ENCODE data around the gene TMEM91.

The TMEM91 gene

GRCh38 chr19:41376241-41376997 lies at the start of gene TMEM91:
TSS of gene TMEM91 (plus strand) at chr19:41376533. CDS start at chr19:41378310, 1,777 bp downstream.
- no peaks in the 10 kb centered on the region for H4K20me1 ChIP-seq (ENCODE audit: control insufficient read depth, insufficient read depth, low read depth, low read length)
- no peaks in the 10 kb centered on the region for H3K9me2 ChIP-seq (replicated peaks; ENCODE audit: control insufficient read depth, low read length)
- H3K36me3 ChIP-seq (ENCODE audit: control insufficient read depth, low read length), result no peaks in the 10 kb centered on the region
- no peaks in the 10 kb centered on the region for H3K27me3 ChIP-seq (ENCODE audit: control insufficient read depth, low read length)
- H3F3A ChIP-seq (ENCODE audit: control insufficient read depth, insufficient read depth), result peaks cover 3% of the 10 kb centered on the region
- no peaks in the 10 kb centered on the region for H3K79me2 ChIP-seq (ENCODE audit: control insufficient read depth, low read length)
- no peaks in the 10 kb centered on the region for H3K9me3 ChIP-seq (ENCODE audit: control insufficient read depth, insufficient read depth, low read length)
- no peak within 1 kb of the TSS for H3K4me2 ChIP-seq (ENCODE audit: low read length)
- no peak within 1 kb of the TSS for H3K27ac ChIP-seq (ENCODE audit: low read depth, low read length)
- H3K4me1 ChIP-seq (ENCODE audit: control insufficient read depth, low read length), result peaks cover 11% of the 10 kb centered on the region
- H3K4me3 ChIP-seq (ENCODE audit: low read length), result no peak within 1 kb of the TSS
- TF ChIP-seq CTCF (IDR thresholded peaks at IDR 0.05; ENCODE audit: low read depth, low read length, poor library complexity, severe bottlenecking), result no peak
- TF ChIP-seq EZH2phosphoT487 (IDR thresholded peaks at IDR 0.05; ENCODE audit: borderline replicate concordance, low read length), result no peak

GRCh38 chr19:41327076-41327575 lies 49.2 kb upstream of the TMEM91 start:
- H3K27me3 ChIP-seq (ENCODE audit: control insufficient read depth, low read length), result no peaks in the 10 kb centered on the region
- TF ChIP-seq CTCF (IDR thresholded peaks at IDR 0.05; ENCODE audit: low read depth, low read length, poor library complexity, severe bottlenecking) (no peak), EZH2phosphoT487 (IDR thresholded peaks at IDR 0.05; ENCODE audit: borderline replicate concordance, low read length) (no peak)
- peaks cover 78% of the 10 kb centered on the region for H3K4me1 ChIP-seq (ENCODE audit: control insufficient read depth, low read length)
- H3K4me2 ChIP-seq (ENCODE audit: low read length), result peak overlapping the region; percentile 99
- peaks cover 55% of the 10 kb centered on the region for H3F3A ChIP-seq (ENCODE audit: control insufficient read depth, insufficient read depth)
- H3K9me3 ChIP-seq (ENCODE audit: control insufficient read depth, insufficient read depth, low read length), result no peaks in the 10 kb centered on the region
- peaks cover 4% of the 10 kb centered on the region; the same call in 1 of the 2 replicates for H4K20me1 ChIP-seq (ENCODE audit: control insufficient read depth, insufficient read depth, low read depth, low read length)
- H3K4me3 ChIP-seq (ENCODE audit: low read length), result peak overlapping the region; percentile 81
- H3K79me2 ChIP-seq (ENCODE audit: control insufficient read depth, low read length), result peaks cover 20% of the 10 kb centered on the region
- H3K36me3 ChIP-seq (ENCODE audit: control insufficient read depth, low read length), result peaks cover 60% of the 10 kb centered on the region
- H3K27ac ChIP-seq (ENCODE audit: low read depth, low read length), result peak overlapping the region; percentile 96
- no peaks in the 10 kb centered on the region for H3K9me2 ChIP-seq (replicated peaks; ENCODE audit: control insufficient read depth, low read length)

GRCh38 chr19:41327576-41328156 lies 48.7 kb upstream of the TMEM91 start:
- Histone ChIP-seq H3K36me3 (ENCODE audit: control insufficient read depth, low read length) (peaks cover 60% of the 10 kb centered on the region), H3K79me2 (ENCODE audit: control insufficient read depth, low read length) (peaks cover 23% of the 10 kb centered on the region), H3K27ac (ENCODE audit: low read depth, low read length) (peak overlapping the region; percentile 96), H3K4me1 (ENCODE audit: control insufficient read depth, low read length) (peaks cover 83% of the 10 kb centered on the region), H3K27me3 (ENCODE audit: control insufficient read depth, low read length) (no peaks in the 10 kb centered on the region), H3F3A (ENCODE audit: control insufficient read depth, insufficient read depth) (peaks cover 57% of the 10 kb centered on the region), H3K9me2 (replicated peaks; ENCODE audit: control insufficient read depth, low read length) (no peaks in the 10 kb centered on the region), H3K4me3 (ENCODE audit: low read length) (peak overlapping the region; percentile 81), H3K9me3 (ENCODE audit: control insufficient read depth, insufficient read depth, low read length) (no peaks in the 10 kb centered on the region), H4K20me1 (ENCODE audit: control insufficient read depth, insufficient read depth, low read depth, low read length) (peaks cover 4% of the 10 kb centered on the region; the same call in 1 of the 2 replicates), H3K4me2 (ENCODE audit: low read length) (peak overlapping the region; percentile 99)
- no peak for TF ChIP-seq EZH2phosphoT487 (IDR thresholded peaks at IDR 0.05; ENCODE audit: borderline replicate concordance, low read length)
- TF ChIP-seq CTCF (IDR thresholded peaks at IDR 0.05; ENCODE audit: low read depth, low read length, poor library complexity, severe bottlenecking), result no peak
